GM10248 (cell line): ENCODE measurements around the gene CFAP53.

Experiments
- CTCF ChIA-PET: fragments of 300-600 bp; sonication (Branson Sonifier 250); formaldehyde crosslinking; extraction: SDS; loops from one replicate; lab custom pipeline; 2021; ENCODE audit warnings: antibody characterized with exemption; lab: Yijun Ruan, JAX
- POLR2A ChIA-PET: fragments of 350-650 bp; sonication (Branson Sonifier 250); formaldehyde crosslinking; extraction: SDS; loops from one replicate; lab custom pipeline; 2020; ENCODE audit warnings: antibody characterized with exemption; lab: Yijun Ruan, JAX
- DNase-seq: peaks from one replicate; pipeline ENCODE4 v3.0.0; 2012; ENCODE audit errors: extremely low spot score
- TF ChIP-seq, protein P1 (sequence below): IDR thresholded peaks from 2 replicates; pipeline ENCODE4 v1.5.1; 2012; ENCODE audit warnings: mild to moderate bottlenecking, low read depth; ENCODE audit errors: extremely low read depth, missing control alignments, control extremely low read depth

CFAP53 gene

DNA sequence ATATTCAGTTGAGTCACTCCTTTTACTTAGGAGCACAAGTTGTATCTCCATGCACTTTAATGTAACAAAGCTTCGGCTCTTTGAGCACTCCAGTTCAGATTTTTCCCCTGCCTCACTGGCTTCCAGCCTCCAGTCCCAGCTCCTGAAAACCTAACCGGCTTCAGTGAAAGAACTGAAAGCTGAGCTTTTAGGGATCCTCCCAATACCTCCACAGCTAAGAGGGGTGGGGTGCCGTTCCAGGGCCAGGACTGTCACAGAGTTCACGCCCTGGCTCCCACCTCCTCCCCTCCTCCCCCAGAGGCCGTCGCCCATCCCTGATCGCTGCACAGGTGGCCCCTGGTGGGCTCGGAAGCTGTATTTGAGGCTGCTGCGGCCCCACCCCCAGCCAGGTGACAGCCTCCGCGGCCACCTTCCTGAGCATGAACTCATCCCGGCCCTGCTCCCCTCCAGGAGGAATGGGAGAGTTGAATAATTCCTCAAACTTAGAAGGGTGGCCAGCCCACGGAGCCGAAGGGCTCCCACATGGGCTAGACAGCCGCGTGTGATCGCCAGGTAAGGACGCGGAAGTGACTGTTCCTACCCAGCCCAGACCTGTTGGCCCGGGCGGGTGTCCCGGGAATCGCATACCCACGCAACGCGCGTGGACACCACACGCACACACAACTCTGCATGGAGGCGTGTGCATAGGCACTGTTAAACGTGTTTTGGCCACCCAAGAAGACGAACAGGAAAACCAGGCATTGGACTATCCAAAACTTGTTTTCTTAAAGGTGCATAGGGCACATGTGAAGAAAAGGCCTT, 73.1 kb downstream of the CFAP53 start:
- TF ChIP-seq, protein P1, sequence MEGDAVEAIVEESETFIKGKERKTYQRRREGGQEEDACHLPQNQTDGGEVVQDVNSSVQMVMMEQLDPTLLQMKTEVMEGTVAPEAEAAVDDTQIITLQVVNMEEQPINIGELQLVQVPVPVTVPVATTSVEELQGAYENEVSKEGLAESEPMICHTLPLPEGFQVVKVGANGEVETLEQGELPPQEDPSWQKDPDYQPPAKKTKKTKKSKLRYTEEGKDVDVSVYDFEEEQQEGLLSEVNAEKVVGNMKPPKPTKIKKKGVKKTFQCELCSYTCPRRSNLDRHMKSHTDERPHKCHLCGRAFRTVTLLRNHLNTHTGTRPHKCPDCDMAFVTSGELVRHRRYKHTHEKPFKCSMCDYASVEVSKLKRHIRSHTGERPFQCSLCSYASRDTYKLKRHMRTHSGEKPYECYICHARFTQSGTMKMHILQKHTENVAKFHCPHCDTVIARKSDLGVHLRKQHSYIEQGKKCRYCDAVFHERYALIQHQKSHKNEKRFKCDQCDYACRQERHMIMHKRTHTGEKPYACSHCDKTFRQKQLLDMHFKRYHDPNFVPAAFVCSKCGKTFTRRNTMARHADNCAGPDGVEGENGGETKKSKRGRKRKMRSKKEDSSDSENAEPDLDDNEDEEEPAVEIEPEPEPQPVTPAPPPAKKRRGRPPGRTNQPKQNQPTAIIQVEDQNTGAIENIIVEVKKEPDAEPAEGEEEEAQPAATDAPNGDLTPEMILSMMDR = no peak
- DNase-seq = no peak
- ChIA-PET POLR2A (no interaction called here), CTCF (interaction anchor here (0.8 to 1.5 kb wide), 2 partner anchors 11 to 164 kb away, joined by 3 to 4 read pairs; no protein-coding TSS in a partner anchor)

DNA sequence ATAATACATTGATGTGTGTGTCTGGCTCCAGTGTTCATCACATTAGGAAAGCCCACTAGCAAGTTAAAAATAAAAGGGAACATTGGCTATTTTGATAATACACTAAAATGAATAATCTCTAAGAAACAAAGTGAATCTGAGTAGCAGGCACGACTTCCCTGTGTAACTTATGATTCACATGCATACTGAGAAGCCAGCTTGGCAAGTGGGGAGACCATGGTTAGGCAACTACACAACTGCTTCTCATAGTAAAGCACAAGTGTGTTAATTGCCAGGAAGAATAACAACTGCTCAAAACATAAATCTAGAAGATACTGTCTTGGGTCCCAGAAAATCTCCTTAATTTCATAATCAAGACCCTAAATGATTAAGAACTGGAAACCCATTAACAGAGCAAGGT, 75.4 kb downstream of the CFAP53 start:
- TF ChIP-seq, protein P1 = no peak
- no peak for DNase-seq
- CTCF ChIA-PET = interaction anchor here (0.8 kb wide), 1 partner anchor 10 kb away, joined by 3 read pairs; no protein-coding TSS in a partner anchor
- POLR2A ChIA-PET = no interaction called here

DNA sequence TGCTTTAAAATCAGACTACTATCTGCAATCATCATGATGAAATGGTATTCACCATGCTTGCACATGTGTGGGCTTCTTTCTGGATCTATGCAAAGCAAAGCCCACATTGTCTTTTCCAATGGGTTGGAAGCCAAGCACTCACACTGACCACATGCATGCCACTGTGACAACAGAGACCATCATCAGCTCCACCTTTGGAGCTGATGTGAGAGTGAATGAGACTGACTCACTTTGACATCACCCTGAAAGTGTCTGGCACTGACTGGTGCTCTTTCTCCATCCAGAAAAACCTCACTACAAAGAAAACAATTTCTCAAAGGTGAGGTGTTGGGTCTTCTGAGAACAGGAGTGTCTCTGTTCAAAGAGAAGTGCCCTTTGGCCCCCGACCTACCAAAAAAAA, 76.1 kb downstream of the CFAP53 start:
- CTCF ChIA-PET = interaction anchor here (0.8 kb wide), 1 partner anchor 9 kb away, joined by 3 read pairs; no protein-coding TSS in a partner anchor
- DNase-seq = no peak
- POLR2A ChIA-PET = no interaction called here
- TF ChIP-seq, protein P1 = no peak

DNA sequence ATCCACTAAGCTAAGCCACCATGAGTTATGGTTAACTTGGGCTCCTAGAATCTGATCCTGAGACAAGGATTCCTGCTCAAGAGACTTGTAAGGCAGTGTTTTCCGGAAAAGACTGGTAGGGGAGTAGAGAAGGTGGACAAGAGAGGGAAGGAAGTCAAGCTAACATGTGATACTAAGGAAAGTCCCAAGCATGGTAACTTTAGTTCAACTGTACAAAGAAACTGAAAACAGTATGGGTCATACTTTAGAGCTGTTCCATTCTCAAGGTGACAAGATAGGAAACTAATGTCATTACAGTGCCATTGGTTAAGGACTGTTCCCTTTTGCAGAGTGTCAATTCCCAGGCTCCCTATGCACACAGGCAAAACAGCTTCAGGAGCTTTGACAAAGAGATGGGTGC, 77.1 kb downstream of the CFAP53 start:
- no peak for DNase-seq
- CTCF ChIA-PET = interaction anchor here (0.8 to 1.4 kb wide), 2 partner anchors 15 to 18 kb away, joined by 3 to 4 read pairs; no protein-coding TSS in a partner anchor
- TF ChIP-seq, protein P1 = no peak
- POLR2A ChIA-PET = no interaction called here

- CTCF ChIA-PET = interaction anchor here (1.4 to 1.8 kb wide), 2 partner anchors 10 to 19 kb away, joined by 3 to 5 read pairs; no protein-coding TSS in a partner anchor
- POLR2A ChIA-PET = no interaction called here
- TF ChIP-seq, protein P1 = no peak
Measured at GRCh38 chr18:50188652-50189051, 77.6 kb downstream of the CFAP53 start.

DNA sequence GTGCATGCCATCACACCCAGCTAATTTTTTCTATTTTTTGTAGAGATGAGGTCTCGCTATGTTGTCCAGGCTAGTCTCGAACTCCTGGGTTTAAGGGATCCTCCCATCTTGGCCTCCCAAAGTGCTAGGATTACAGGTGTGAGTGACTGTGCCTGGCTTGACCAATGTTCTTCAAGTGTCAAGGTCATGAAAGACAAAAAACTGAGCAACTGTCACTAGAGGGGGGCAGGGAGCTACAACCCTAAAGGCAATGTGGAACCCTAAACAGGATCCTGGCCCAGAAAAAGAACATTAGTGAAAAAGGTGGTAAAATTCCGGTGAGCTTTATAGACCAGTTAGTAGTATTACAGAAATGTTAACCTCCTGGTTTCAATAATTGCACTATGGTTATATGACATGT, 78.6 kb downstream of the CFAP53 start:
- no peak for DNase-seq
- POLR2A ChIA-PET = no interaction called here
- CTCF ChIA-PET = interaction anchor here (0.9 to 1.9 kb wide), 3 partner anchors 9 to 169 kb away, joined by 3 to 6 read pairs (median 5); no protein-coding TSS in a partner anchor
- TF ChIP-seq, protein P1 = no peak

More at GRCh38 chr18:50188652-50189051, 77.6 kb downstream of the CFAP53 start:
- no peak for DNase-seq
